GM12892 (cell line): ENCODE measurements around the gene CHD5.

ENCODE experiments used
- POLR2A ChIP-seq: IDR thresholded peaks from 2 replicates; pipeline ENCODE4 v1.6.1; 2011; ENCODE audit warnings: low read depth, low read length, control low read depth
- POLR2AphosphoS5 ChIP-seq: IDR thresholded peaks from 2 replicates; pipeline ENCODE4 v1.6.1; 2011; ENCODE audit warnings: low read depth, low read length, control low read depth
- TAF1 ChIP-seq: IDR thresholded peaks from 2 replicates; pipeline ENCODE4 v1.6.1; 2011; ENCODE audit warnings: low read depth, mild to moderate bottlenecking, control low read depth, low read length, borderline replicate concordance

- TF ChIP-seq POLR2A (no peak), TAF1 (no peak), POLR2AphosphoS5 (no peak)
These were observed 8.5 kb downstream of the CHD5 start for GRCh38 chr1:6171548-6172124.
